ENCODE measurements around the gene MALT1.

- TF ChIP-seq CTCF (IDR thresholded peaks at IDR 0.05; ENCODE audit: poor library complexity, severe bottlenecking) (no peak), POLR2AphosphoS5 (IDR thresholded peaks at IDR 0.05) (no peak)
Observed at GRCh38 chr18:58788470-58788869, 117.2 kb downstream of the MALT1 start.
